ENCODE data around the gene SDC1.

SDC1 gene

DNA sequence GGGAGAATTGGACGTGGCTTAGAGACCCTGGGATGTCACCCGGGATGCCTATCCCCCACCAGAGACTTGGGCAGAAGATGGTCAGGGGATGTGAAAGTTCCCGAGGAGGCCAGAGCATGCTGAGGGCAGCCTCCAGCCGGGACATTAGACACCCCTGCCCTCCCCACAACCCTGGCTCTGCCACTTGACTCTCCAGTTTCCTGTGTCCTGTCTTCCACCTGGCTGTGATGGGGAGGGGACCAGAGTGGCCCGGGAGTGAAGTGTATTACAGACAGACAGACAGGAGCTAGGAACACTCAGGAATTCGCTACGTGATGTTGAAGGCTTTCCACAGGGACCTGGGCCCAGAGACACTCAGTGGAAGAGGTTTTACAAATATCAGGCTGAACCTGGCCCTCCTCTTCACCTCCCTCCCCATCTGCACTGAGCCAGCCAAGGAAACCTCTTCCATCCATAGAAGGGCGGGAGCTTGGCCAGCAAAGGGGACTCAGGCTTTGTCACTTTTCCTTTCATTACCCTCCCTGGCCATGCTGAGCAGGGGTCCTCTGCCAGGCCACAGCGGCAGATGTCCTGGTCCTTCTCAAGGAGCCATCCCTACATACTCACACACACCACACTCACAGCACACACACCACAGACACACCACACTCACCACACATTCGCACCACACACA is 60.7 kb downstream of the SDC1 start:
- TF ChIP-seq POLR2A (IDR thresholded peaks at IDR 0.05; ENCODE audit: extremely low read depth, insufficient read length) = no peak
- TF ChIP-seq, protein P1, sequence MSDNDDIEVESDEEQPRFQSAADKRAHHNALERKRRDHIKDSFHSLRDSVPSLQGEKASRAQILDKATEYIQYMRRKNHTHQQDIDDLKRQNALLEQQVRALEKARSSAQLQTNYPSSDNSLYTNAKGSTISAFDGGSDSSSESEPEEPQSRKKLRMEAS (IDR thresholded peaks at IDR 0.05; ENCODE audit: low read depth, low read length) = no peak
- H3K4me3 ChIP-seq (ENCODE audit: low read depth, low read length) = no peak overlapping the region
- DNase-seq (ENCODE audit: low read depth) = peak; percentile 40

DNA sequence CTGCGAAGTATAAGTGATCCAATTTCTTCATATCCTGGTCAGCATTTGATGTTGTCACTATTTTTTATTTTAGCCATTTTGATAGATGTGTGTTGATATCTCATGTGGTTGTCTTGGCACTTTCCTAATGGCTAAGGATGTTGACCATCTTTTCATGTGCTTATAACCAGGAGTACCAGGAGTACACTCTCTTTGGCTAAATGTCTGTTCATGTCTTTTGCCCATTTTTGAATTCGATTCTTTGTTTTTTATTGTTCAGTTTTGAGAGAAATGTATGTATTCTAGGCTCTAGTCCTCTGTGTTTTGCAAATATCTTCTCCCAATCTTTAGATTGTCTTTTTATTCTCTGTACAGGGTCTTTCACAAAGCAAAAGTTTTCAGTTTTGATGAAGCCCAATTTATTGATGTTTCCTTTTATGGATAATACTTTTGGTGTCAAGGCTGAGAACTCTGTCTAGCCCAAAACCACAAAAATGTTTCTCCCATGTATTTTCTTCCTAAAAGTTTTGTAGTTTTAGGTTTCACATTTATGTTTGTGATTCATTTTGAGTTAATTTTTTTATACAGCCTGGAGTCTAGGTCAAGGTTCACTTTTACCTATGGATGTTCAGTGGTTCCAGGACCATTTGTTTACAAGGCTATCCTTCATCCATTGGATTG is 65.4 kb downstream of the SDC1 start:
- no peak overlapping the region for H3K4me3 ChIP-seq (ENCODE audit: low read depth, low read length)
- no peak for DNase-seq (ENCODE audit: low read depth)
- TF ChIP-seq POLR2A (IDR thresholded peaks at IDR 0.05; ENCODE audit: extremely low read depth, insufficient read length) = no peak

DNA sequence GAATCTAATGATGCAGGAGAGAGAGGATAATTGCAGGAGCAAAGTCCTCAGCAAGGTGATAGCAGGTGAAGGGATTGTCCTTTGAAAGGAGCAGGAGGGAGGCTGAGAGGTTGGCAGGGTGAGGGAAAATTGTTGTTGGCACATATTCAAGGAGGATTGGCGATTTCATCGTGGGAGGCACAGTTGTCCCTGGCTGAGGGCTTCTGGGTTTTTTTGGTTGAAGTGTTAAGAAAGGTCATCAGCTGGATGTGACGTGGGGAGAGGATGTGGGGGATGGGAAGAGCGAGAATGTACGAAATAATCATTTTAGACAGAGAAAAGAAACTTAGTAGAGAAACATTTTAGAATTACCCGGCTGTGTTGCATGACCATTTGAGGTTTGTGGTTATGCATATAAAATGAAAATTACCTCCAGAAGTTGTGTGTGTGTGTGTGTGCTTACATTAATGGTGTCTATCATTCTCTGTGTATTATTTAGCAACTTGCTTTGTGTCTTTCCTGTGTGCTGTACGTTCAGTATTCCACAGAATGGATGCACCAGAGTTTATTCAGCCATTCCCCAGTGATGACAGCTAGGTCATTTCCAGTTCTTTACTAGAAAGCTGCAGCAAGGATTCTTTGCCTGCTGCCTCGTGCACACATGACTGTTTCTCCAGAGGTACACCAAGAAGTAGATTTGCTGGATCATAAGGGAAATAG is 67.6 kb downstream of the SDC1 start:
- no peak overlapping the region for H3K4me3 ChIP-seq (ENCODE audit: low read depth, low read length)
- DNase-seq (ENCODE audit: low read depth) = peak; percentile 42
- TF ChIP-seq, protein P2, sequence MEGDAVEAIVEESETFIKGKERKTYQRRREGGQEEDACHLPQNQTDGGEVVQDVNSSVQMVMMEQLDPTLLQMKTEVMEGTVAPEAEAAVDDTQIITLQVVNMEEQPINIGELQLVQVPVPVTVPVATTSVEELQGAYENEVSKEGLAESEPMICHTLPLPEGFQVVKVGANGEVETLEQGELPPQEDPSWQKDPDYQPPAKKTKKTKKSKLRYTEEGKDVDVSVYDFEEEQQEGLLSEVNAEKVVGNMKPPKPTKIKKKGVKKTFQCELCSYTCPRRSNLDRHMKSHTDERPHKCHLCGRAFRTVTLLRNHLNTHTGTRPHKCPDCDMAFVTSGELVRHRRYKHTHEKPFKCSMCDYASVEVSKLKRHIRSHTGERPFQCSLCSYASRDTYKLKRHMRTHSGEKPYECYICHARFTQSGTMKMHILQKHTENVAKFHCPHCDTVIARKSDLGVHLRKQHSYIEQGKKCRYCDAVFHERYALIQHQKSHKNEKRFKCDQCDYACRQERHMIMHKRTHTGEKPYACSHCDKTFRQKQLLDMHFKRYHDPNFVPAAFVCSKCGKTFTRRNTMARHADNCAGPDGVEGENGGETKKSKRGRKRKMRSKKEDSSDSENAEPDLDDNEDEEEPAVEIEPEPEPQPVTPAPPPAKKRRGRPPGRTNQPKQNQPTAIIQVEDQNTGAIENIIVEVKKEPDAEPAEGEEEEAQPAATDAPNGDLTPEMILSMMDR (IDR thresholded peaks at IDR 0.05; ENCODE audit: low read depth, low read length) = no peak
- TF ChIP-seq MYC (IDR thresholded peaks at IDR 0.05; ENCODE audit: low read depth, low read length) (no peak), POLR2A (IDR thresholded peaks at IDR 0.05; ENCODE audit: extremely low read depth, insufficient read length) (no peak)
- TF ChIP-seq, protein P1 (IDR thresholded peaks at IDR 0.05; ENCODE audit: low read depth, low read length) = no peak

DNA sequence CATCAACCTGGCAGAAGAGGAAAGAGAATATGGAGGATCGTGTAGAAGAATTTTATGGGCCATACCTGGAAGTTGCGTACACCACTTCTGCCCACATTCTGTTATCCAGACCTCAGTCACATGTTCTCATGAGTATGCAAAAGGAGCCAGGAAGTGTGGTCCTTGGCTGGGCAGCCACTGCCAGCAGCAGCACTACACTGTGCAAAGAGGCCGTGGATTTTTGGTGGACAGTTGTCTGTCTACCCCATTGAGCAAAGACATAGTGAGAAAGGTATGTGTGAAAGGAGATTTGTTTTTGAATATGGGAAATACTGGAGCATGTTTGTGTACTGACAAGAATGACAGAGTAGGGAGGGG is 68.1 kb downstream of the SDC1 start:
- no peak for DNase-seq (ENCODE audit: low read depth)
- no peak overlapping the region for H3K4me3 ChIP-seq (ENCODE audit: low read depth, low read length)
- TF ChIP-seq POLR2A (IDR thresholded peaks at IDR 0.05; ENCODE audit: extremely low read depth, insufficient read length) (no peak), MYC (IDR thresholded peaks at IDR 0.05; ENCODE audit: low read depth, low read length) (no peak)
- TF ChIP-seq, protein P2 (IDR thresholded peaks at IDR 0.05; ENCODE audit: low read depth, low read length) = no peak
- TF ChIP-seq, protein P1 (IDR thresholded peaks at IDR 0.05; ENCODE audit: low read depth, low read length) = no peak

DNA sequence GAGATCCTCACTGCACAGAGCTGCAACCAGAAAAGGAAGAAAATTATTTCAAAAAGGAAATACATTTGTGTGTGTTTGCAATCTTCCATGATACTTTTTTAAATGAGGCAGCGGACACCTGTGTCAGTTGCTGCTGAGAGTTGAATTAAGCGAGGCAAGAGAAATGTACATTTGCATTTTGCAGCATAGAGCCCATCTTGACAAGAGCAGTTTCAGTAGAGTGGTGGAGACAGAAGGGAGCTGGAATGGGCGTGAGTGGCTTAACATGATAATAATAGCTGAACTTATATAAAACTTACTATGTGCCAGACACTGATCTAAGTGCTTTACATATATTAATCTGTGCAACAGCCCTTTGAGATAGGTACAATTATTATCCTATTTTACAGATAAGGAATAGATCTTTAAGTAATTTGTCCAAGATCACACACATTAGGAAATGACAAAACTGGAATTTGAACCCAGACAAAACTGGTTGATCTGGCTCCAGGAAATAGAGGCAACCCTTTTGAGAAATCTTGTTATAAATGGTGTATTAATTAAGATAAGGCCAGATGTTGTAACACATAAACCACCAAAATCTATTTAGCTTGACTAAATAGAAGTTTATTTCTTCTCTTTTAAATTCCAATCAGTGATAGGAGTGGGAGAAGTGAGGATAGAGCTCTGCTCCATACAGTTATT is 68.7 kb downstream of the SDC1 start:
- no peak for DNase-seq (ENCODE audit: low read depth)
- no peak overlapping the region for H3K4me3 ChIP-seq (ENCODE audit: low read depth, low read length)
- TF ChIP-seq, protein P2 (IDR thresholded peaks at IDR 0.05; ENCODE audit: low read depth, low read length) = no peak
- TF ChIP-seq, protein P1 (IDR thresholded peaks at IDR 0.05; ENCODE audit: low read depth, low read length) = no peak
- TF ChIP-seq POLR2A (IDR thresholded peaks at IDR 0.05; ENCODE audit: extremely low read depth, insufficient read length) (no peak), MYC (IDR thresholded peaks at IDR 0.05; ENCODE audit: low read depth, low read length) (no peak)

DNA sequence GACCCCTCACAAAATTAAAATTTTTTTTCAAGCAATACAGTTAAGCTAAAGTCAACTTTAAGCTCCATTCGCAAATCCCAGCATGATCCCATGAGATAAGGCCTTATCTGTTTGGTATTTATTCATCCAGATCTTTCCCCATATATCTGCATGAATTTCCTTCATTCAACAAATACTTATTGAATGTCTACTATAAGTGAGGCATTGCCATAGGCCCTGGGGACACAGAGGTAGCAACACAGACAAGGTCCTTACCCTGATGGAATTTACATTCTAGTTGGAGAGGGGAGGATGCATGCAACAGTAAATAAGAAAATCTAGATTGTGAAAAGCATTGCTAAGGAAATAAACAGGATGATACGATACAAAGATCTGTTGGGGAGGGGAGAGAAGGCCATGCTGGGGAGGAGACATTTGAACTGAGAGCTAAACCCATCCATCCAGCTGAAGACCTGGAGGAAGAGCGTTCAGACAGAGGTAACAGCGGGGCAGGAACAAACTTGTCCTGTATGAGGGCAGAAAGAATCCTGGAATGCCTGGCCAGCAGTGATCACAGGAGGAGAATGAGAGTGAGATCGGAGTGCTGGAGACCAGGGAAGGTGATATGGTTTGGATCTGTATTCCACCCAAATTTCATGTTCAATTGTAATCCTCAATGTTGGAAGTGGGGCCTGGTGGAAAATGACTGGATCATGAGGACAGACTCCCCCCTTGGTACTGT is 71.6 kb downstream of the SDC1 start:
- H3K4me3 ChIP-seq (ENCODE audit: low read depth, low read length) = no peak overlapping the region
- TF ChIP-seq MYC (IDR thresholded peaks at IDR 0.05; ENCODE audit: low read depth, low read length) (no peak), POLR2A (IDR thresholded peaks at IDR 0.05; ENCODE audit: extremely low read depth, insufficient read length) (no peak)
- TF ChIP-seq, protein P2 (IDR thresholded peaks at IDR 0.05; ENCODE audit: low read depth, low read length) = no peak
- TF ChIP-seq, protein P1 (IDR thresholded peaks at IDR 0.05; ENCODE audit: low read depth, low read length) = no peak
- DNase-seq (ENCODE audit: low read depth) = no peak

Measured in NB4 (cell line).